HG03280 (cell line): ENCODE data around the gene ELOVL1.

ENCODE experiments used
- ATAC-seq: cut with Tn5 transposase; IDR thresholded peaks from one replicate; pipeline ENCODE4 v1.9.1; 2021; ENCODE audit warnings: mild to moderate bottlenecking, moderate library complexity; ENCODE audit not compliant: unreplicated experiment

The ELOVL1 gene

DNA sequence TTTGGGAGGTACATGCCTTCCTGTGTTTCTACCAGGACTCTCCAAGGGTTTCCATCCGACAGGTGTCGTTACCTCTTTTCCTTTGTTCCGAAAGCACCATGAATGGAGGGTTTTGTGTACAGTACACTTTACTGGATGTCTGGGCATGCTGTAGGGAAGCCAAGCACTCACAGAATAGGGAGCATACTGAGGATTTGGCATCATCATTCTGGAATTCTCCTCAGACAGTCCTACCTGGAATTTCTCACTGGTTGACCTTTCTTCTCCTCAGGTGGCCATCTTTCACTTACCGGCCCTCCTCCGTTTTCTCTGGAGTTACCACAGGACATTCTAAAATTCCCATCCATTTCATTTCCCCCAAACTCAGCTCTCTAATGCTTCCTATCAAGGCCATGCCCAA is 36.1 kb downstream of the ELOVL1 start:
- ATAC-seq, result no peak

DNA sequence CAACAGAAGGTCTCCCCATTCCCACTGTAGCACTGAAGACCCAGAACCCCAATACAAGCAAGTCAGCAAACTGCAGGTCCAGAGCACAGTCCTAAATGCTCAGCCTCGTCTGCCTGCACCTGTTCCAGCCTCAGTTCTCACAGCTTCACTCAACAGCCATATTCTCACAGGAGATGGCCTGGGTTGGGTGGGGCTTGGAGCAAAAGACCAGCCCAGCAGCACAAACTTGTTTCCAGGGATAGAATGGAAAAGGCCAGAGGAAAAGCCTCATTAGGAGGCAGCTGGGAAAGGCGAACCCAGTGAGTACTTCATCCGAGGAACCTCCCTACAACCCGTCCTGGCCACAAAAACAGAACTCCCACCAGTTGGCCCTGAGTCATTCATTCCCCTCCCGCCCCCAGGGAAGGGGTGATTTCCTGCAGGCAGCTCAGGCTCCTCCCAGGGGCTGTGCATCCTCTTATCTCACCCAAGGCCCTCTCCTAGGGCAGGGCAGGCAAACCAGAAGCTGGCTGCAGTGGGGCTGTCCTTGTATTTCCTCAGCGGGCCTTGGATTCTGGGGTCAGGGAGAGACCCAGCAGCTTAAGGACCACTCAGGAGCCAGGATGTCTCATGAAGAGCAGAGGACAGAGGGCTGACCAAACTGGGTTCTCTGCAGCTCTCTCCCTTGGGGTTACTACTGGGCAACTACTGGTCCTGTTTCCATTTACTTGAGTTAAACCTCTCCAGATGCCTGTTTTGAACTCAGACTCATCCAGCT is 37.6 kb downstream of the ELOVL1 start:
- ATAC-seq, result no peak

DNA sequence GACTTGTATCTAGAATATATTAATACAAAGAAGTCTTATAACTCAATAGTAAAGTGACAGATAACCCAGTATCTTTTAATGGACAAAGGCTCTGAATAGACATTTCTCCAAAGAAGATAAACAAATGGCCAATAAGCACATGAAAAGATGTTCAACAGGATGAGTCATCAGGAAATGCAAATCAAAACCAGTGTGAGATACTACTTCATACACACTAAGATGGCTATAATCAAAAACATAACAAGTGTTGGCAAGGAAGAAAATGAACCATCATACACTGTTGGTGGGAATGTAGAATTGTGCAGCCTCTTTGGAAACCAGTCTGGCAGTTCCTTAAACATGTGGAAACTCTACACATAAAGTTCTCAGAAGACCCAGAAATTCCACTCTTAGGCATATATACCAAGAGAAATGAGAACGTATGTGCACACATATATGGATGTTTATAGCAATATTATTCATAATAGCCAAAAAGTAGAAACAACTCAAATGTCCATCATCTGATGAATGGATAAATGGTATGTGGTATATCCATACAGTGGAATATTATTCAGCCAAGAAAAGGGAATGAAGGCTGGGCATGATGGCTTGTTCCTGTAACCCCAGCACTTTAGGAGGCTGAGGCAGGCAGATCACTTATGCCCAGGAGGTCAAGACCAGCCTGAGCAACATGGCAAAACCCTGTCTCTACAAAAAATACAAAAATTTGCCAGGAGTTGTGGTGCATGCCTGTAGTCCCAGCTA is 40.1 kb downstream of the ELOVL1 start:
- no peak for ATAC-seq

DNA sequence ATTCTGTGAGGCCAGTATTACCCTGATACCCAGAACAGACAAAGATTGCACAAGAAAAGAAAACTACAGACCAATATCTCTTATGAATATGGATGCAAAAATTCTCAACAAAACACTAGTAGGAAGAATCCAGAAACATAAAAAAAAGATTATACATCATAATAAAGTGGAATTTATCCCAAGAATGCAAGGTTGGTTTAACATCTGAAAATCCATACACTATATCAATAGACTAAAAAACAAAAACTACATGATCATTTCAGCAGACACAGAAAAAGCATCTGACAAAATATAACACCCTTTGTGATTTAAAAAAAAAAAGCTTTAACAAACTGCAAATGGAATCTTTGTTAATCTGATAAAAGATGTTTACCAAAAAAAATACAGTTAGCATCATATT is 42.4 kb downstream of the ELOVL1 start:
- ATAC-seq, result no peak

DNA sequence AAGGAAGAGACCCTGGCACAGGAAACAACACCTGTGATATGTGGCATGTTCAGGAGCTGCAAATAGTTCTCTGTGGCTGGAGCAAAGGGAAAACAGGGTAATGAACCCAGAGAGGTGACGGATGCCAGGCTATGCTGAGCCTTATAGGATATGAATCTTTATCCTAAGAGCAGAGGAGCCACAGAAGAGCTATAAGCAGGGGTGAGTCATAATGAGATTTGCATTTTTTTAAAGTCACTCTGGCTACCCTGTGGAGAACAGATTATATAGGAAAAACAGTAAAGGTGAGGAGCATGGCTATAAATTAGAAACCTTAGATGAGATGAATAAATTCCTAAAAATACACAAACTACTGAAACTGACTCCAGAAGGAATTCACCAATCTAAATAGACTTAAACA is 43.0 kb downstream of the ELOVL1 start:
- no peak for ATAC-seq

DNA sequence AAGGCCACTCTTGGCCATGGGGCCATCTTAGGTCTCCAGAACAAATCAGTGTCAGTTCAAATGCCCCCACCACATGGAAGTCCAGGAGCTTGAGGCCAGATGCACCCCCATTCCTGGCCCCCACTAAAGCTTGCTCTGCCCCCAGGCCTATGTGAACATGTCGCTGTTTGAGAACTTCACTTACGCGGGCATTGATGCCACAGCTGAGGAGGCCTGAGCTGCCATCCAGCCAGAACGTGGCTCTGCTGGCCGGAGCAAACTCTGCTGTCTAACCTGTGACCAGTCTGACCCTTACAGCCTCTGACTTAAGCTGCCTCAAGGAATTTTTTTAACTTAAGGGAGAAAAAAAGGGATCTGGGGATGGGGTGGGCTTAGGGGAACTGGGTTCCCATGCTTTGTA is 45.3 kb downstream of the ELOVL1 start:
- no peak for ATAC-seq

DNA sequence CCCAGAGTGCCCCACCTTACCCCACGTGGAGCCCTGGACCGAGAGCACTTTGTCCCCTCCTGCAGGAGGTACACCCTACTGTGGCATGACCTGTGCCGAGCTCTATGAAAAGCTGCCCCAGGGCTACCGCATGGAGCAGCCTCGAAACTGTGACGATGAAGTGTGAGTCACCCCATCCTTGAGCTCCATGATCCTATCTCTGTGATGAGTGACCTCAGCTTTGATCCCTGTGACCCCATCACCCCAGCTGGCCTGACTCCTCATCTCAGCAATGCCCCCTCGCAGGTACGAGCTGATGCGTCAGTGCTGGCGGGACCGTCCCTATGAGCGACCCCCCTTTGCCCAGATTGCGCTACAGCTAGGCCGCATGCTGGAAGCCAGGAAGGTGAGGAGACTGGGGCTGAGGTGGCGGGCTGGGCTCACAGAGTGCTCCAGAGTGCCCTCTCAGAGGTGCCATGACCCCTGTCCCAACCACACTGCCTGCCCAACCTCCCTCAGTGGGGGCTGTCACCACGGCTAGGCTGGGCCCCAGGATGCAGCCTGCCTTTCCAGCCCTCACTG is 46.4 kb downstream of the ELOVL1 start:
- ATAC-seq, result no peak

DNA sequence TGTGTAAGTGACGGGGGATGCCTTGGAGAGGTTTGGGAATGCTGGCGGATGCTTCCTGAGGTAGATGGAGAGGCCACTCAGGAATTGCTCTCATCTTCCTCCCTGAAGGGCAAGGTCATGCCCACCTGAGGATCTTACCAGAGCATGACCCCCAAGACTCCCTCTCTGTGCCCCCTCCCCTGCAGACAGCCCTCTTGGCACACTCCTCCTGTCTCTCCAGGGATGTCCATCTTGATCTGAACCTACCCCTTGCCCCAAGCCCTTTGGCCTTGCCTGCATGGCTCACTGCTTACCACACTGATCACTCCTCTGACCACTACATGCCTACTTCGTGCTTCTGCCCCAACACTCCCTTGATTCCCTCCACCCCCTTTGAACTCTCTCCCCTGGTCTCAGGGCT is 48.0 kb downstream of the ELOVL1 start:
- no peak for ATAC-seq

DNA sequence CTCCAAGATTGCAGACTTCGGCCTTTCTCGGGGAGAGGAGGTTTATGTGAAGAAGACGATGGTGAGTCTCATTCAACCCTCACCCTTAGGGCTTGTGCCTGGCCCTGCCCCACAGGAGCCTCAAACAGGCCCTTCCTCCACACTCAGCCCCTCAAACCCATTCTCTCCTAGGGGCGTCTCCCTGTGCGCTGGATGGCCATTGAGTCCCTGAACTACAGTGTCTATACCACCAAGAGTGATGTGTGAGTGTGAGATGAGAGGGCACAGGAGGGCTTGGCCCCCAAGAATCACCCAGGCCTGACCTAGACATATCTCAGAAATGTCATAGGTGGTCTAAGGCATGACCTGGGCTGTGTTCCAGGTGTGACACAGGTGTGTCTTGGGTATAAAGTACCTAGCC is 48.5 kb downstream of the ELOVL1 start:
- ATAC-seq, result no peak

DNA sequence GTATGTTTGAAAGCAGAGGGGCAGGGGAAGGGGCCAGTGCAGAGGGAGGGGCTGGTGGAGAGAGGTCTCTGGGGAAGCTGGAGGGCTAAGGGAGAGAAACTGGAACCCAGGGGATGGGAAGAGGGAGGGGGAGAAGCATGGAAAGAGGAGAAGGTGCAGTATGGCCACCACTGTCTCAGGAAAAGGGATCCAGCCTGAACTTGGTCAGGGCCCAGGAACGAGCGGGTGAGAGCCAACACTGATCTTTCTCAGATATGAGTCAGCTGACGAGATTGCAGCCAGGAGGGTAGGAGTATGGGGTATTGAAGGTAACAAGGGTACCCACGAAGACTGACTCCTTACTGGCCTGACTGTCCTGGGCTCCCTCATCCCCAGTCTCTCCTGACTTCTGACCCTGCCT is 49.0 kb downstream of the ELOVL1 start:
- ATAC-seq, result no peak

DNA sequence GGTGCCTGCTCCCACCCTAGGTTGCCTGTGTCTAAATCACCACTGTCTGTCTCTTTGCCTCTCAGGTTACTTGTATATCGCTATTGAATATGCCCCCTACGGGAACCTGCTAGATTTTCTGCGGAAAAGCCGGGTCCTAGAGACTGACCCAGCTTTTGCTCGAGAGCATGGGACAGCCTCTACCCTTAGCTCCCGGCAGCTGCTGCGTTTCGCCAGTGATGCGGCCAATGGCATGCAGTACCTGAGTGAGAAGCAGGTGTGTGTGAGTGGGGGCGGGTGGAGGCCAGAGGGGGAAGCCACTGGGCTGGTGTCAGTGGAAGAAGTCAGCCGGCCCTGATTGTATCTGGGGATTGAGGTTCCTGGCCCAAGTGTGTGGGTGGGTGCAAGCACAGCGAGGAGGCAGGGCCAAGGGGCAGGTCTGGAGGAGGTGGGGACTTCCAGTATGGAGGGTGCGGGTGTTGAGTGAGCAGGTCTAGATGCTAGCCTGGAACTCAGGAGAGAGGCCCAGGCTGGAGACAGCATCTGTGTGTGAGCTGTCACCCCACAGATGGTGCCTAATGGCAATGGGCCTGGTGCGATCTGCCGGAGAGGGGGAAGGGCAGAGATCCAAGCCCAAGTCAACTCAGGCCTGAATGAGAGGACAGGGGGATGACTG is 49.9 kb downstream of the ELOVL1 start:
- ATAC-seq, result no peak

DNA sequence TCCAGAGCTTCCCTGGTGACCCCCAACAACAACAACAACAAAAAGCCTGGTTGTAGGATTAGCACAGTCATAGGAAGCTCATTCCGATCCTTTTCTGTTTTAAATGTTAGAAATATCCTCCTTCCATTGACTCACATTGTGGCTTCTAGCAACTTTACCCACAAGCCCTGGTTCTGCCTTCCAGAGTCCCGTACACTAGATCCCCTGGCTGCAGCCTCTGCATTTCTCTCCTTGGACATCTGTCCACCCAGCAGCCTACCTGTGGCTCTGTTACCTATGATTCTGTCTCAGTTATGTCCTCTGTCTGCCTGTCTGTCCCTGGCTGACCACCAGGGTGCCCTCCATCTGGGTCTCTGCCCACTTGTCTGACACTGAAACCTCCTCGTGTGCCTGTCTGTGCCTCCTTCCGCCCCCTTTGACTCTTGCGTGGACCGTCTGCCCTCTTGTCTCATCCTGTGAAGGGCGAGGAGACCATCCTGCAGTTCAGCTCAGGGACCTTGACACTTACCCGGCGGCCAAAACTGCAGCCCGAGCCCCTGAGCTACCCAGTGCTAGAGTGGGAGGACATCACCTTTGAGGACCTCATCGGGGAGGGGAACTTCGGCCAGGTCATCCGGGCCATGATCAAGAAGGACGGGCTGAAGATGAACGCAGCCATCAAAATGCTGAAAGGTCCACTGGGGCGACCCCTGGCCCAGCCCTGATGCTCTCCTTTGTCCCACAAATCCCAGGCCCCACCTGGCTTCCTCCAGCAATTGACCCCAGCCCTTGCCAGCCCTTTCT is 50.9 kb downstream of the ELOVL1 start:
- ATAC-seq, result no peak

DNA sequence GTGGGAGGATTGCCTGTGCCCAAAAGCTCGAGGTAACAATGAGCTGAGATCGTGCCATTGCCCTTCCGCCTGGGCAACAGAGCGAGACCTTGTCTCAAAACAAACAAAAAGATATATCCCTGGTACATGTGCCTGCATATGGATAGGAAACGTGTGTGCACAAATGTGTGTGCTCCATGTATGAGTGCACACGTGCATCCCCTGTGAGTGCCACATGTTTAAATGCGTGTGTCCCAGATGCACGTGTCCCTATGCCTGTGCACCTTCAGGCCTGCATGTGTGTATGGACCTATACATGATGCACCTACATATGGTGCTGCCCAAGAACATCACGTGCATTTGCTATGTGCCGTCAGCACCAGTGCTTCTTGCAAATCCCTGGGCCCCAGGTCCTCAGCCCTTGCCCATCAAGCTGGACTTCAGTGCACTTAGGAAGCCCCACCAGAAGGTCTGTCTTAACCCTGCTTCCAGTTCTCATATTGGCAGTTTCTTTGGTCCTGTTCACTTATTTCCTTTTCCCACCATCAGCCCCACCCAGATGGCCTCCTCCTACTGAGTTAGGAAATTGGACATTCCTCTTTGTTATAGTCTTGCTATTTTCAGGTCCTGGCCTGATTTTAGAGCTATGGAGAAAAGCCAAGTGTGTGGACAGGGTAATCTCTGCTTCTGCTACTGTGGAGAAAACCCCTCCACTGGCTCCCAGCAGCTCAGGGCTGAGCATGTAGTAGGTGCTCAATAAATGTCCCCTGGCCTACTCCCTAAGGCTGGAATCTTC is 51.7 kb downstream of the ELOVL1 start:
- ATAC-seq, result no peak

DNA sequence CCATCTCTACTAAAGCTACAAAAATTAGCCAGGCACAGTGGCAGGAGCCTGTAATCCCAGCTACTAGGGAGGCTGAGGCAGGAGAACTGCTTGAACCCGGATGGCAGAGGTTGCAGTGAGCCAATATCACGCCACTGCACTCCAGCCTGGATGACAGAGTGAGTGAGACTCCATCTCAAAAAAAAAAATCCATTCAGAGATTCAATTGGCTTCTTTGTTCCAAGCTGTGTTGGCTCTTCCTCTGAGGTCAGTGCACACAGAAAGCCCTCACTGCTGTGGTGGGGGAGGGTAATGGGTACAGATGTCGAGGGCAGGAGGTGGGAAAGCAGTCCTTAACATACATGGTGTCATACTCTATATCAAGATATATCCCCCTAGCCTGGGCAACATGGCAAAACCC is 52.3 kb downstream of the ELOVL1 start:
- ATAC-seq, result no peak

DNA sequence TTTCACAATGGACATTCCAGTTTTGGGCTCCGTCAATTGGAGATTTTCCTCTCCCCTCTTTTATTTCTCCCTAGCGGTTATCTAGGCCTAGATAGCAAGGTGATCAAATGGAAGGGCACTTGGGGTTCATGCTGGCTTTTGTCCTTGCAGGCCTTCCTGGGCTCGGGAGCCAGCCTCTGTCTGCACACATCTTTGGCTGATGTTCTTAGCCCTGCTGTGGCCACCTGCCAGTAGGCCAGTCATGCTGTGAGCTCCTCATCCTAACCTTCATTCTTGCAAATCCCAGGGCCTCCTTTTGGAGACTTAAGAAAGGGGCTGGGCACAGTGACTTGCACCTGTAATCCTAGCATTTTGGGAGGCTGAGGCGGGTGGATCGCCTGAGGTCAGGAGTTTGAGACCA is 53.6 kb downstream of the ELOVL1 start:
- ATAC-seq, result no peak

DNA sequence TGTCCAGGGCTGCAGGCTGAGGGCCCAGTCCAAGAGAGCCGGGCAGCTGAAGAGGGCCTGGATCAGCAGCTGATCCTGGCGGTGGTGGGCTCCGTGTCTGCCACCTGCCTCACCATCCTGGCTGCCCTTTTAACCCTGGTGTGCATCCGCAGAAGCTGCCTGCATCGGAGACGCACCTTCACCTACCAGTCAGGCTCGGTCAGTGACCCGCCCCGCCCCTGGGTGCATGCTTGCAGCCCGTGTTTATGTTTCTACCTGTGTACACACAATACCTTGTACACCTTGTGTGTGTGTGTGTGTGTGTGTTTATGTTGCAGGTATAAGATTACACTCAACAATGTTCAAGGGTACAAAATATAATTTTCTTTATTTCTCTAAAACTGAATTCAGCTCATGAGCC is 54.0 kb downstream of the ELOVL1 start:
- no peak for ATAC-seq
